ENCODE results near the gene TGFB1. TPM values are rescaled to one million over a fixed set of nuclear protein-coding genes. Genes with fewer than 3 reads are reported as not detected.

Gene TGFB1
- total and polyA plus RNA-seq, 2 of the 13 experiments (the other 11 are each of a cell fraction or from before 2014, with no cell fraction given): 4.1 to 5.4 TPM

DNA sequence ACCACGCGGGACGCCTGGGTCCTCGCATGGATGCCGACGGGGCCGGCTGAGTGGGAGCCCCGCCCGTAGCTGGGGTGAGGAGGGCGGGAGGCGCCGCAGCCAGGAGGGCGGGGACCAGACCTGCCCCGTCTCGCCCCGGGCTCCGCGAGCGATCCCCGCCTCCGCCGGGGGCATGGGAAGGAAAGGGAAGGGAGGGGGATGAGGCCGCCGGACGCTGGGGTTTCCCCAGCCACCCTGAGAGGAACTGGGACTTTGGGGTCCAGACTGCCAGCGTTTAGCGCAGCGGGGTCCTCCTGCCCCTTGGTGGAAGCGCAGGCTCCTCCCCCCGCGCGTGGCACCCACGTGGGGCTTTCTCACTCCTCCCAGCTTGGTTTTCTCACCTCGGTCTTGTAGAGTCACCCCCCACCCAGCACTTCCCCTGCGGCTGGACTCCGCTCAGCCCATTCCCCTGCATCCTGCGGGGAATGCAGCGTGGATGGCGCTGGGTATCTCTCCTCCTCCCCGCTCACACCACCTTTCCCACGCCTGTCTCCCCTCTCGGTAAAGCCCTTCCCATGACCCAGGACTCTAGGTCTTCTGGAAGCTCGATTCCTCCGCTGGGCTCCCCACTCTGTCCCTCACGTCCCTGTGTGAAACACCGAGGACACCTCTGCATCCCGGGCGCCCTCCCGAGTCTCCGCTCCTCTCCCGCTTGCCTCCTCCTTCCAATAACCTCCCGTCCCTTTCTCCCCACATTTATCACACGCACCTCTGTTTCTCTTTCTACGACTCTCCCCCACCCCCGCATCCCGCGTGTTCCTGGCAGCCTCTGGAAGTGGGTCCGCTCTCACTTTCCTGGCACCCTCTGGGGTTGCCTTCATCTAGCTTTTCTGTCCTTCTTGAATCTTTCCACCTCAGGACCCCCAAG lies 2.1 kb downstream of the TGFB1 start (continued):
- TF ChIP-seq, protein P1, sequence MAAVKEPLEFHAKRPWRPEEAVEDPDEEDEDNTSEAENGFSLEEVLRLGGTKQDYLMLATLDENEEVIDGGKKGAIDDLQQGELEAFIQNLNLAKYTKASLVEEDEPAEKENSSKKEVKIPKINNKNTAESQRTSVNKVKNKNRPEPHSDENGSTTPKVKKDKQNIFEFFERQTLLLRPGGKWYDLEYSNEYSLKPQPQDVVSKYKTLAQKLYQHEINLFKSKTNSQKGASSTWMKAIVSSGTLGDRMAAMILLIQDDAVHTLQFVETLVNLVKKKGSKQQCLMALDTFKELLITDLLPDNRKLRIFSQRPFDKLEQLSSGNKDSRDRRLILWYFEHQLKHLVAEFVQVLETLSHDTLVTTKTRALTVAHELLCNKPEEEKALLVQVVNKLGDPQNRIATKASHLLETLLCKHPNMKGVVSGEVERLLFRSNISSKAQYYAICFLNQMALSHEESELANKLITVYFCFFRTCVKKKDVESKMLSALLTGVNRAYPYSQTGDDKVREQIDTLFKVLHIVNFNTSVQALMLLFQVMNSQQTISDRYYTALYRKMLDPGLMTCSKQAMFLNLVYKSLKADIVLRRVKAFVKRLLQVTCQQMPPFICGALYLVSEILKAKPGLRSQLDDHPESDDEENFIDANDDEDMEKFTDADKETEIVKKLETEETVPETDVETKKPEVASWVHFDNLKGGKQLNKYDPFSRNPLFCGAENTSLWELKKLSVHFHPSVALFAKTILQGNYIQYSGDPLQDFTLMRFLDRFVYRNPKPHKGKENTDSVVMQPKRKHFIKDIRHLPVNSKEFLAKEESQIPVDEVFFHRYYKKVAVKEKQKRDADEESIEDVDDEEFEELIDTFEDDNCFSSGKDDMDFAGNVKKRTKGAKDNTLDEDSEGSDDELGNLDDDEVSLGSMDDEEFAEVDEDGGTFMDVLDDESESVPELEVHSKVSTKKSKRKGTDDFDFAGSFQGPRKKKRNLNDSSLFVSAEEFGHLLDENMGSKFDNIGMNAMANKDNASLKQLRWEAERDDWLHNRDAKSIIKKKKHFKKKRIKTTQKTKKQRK (IDR thresholded peaks at IDR 0.05; ENCODE audit: low read length): no peak
- TF ChIP-seq ZNF878 (CRISPR knock-in tag; IDR thresholded peaks at IDR 0.05): no peak
- no peak for TF ChIP-seq SMAD9 (CRISPR knock-in tag; IDR thresholded peaks at IDR 0.05)
- TF ChIP-seq, protein P2, sequence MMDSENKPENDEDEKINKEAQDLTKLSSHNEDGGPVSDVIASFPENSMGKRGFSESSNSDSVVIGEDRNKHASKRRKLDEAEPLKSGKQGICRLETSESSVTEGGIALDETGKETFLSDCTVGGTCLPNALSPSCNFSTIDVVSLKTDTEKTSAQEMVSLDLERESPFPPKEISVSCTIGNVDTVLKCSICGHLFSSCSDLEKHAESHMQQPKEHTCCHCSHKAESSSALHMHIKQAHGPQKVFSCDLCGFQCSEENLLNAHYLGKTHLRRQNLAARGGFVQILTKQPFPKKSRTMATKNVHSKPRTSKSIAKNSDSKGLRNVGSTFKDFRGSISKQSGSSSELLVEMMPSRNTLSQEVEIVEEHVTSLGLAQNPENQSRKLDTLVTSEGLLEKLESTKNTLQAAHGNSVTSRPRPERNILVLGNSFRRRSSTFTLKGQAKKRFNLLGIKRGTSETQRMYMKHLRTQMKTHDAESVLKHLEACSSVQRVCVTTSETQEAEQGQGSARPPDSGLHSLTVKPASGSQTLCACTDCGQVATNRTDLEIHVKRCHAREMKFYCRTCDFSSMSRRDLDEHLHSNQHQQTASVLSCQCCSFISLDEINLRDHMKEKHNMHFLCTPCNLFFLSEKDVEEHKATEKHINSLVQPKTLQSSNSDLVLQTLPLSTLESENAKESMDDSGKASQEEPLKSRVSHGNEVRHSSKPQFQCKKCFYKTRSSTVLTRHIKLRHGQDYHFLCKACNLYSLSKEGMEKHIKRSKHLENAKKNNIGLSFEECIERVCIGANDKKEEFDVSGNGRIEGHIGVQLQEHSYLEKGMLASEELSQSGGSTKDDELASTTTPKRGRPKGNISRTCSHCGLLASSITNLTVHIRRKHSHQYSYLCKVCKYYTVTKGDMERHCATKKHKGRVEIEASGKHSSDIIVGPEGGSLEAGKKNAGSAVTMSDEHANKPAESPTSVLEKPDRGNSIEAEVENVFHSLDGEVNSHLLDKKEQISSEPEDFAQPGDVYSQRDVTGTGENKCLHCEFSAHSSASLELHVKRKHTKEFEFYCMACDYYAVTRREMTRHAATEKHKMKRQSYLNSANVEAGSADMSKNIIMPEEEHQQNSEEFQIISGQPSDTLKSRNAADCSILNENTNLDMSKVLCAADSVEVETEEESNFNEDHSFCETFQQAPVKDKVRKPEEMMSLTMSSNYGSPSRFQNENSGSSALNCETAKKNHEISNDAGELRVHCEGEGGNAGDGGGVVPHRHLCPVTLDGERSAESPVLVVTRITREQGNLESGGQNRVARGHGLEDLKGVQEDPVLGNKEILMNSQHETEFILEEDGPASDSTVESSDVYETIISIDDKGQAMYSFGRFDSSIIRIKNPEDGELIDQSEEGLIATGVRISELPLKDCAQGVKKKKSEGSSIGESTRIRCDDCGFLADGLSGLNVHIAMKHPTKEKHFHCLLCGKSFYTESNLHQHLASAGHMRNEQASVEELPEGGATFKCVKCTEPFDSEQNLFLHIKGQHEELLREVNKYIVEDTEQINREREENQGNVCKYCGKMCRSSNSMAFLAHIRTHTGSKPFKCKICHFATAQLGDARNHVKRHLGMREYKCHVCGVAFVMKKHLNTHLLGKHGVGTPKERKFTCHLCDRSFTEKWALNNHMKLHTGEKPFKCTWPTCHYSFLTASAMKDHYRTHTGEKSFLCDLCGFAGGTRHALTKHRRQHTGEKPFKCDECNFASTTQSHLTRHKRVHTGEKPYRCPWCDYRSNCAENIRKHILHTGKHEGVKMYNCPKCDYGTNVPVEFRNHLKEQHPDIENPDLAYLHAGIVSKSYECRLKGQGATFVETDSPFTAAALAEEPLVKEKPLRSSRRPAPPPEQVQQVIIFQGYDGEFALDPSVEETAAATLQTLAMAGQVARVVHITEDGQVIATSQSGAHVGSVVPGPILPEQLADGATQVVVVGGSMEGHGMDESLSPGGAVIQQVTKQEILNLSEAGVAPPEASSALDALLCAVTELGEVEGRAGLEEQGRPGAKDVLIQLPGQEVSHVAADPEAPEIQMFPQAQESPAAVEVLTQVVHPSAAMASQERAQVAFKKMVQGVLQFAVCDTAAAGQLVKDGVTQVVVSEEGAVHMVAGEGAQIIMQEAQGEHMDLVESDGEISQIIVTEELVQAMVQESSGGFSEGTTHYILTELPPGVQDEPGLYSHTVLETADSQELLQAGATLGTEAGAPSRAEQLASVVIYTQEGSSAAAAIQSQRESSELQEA (CRISPR knock-in tag; IDR thresholded peaks at IDR 0.05; ENCODE audit: not compliant biosample characterization): no peak
- TF ChIP-seq, protein P3, sequence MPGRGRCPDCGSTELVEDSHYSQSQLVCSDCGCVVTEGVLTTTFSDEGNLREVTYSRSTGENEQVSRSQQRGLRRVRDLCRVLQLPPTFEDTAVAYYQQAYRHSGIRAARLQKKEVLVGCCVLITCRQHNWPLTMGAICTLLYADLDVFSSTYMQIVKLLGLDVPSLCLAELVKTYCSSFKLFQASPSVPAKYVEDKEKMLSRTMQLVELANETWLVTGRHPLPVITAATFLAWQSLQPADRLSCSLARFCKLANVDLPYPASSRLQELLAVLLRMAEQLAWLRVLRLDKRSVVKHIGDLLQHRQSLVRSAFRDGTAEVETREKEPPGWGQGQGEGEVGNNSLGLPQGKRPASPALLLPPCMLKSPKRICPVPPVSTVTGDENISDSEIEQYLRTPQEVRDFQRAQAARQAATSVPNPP (CRISPR knock-in tag; IDR thresholded peaks at IDR 0.05): no peak
- no peak for TF ChIP-seq ZNF83 (CRISPR knock-in tag; IDR thresholded peaks at IDR 0.05; ENCODE audit: borderline replicate concordance)
- no peak for TF ChIP-seq EP300 (IDR thresholded peaks at IDR 0.05; ENCODE audit: low read depth in 2 of 2, low read length in 2 of 2)
- no peak for TF ChIP-seq EP300 (CRISPR knock-in tag; IDR thresholded peaks at IDR 0.05; ENCODE audit: borderline replicate concordance)
- no peak for TF ChIP-seq FOXP1 (IDR thresholded peaks at IDR 0.05)
- TF ChIP-seq FOXP1 (CRISPR knock-in tag; IDR thresholded peaks at IDR 0.05): no peak
- no peak for TF ChIP-seq REL (CRISPR knock-in tag; conservative IDR thresholded peaks at IDR 0.05)

All from HepG2 (cell line).